IMR-90 (cell line): Measurements from ENCODE around the gene PHGDH. TPM values are rescaled to one million over a fixed set of nuclear protein-coding genes. Genes with fewer than 3 reads are reported as not detected.

Experiments used
- ATAC-seq: fragments of 200-7000 bp; cut with Tn5 transposase; 2 replicates; pipeline ENCODE4 v1.9.1; 2020; ENCODE audit warnings: low read depth, mild to moderate bottlenecking, moderate library complexity
- BruUV-seq: library from RNA; stranded (reverse); fragments of 400-500 nt; replicated peaks from 2 replicates; lab custom pipeline; 2021; lab: Mats Ljungman, UMichigan
- CTCF ChIA-PET: fragments of 300-600 bp; formaldehyde crosslinking; extraction: SDS; loops from one replicate; lab custom pipeline; 2021; ENCODE audit warnings: antibody characterized with exemption; lab: Yijun Ruan, JAX
- POLR2A ChIA-PET: fragments of 300-600 bp; sonication (Branson Sonifier 250); formaldehyde crosslinking; loops from one replicate; lab custom pipeline; 2022; ENCODE audit warnings: antibody characterized with exemption; ENCODE audit not compliant: unreplicated experiment; lab: Charles Lee
- DNase-seq: peaks from one replicate; pipeline ENCODE4 v3.0.0; 2013
- H2AFZ ChIP-seq: replicated peaks from 2 replicates; pipeline ENCODE3; 2013; ENCODE audit warnings: low read length, mild to moderate bottlenecking; ENCODE audit not compliant: poor library complexity
- H2AK5ac ChIP-seq: 2 replicates; pipeline ENCODE4 v1.6.1; 2013; ENCODE audit warnings: low read depth, low read length, inconsistent platforms
- H2AK9ac ChIP-seq: replicated peaks from 2 replicates; pipeline ENCODE3; 2013; ENCODE audit warnings: mild to moderate bottlenecking, low read depth, low read length, moderate library complexity; ENCODE audit not compliant: poor library complexity
- H2BK120ac ChIP-seq: 2 replicates; pipeline ENCODE4 v1.6.1; 2013; ENCODE audit warnings: low read depth, low read length, inconsistent platforms
- H2BK15ac ChIP-seq: 3 replicates; pipeline ENCODE4 v1.6.1; 2013; ENCODE audit warnings: low read depth, low read length, inconsistent platforms
- H2BK20ac ChIP-seq: 2 replicates; pipeline ENCODE4 v1.6.1; 2013; ENCODE audit warnings: low read depth, mild to moderate bottlenecking, inconsistent platforms, low read length, moderate library complexity
- H2BK5ac ChIP-seq: 2 replicates; pipeline ENCODE4 v1.6.1; 2013; ENCODE audit warnings: mild to moderate bottlenecking, low read depth, low read length, inconsistent platforms; ENCODE audit not compliant: poor library complexity, severe bottlenecking
- H3K14ac ChIP-seq: replicated peaks from 2 replicates; pipeline ENCODE4 v1.6.1; 2013; ENCODE audit warnings: low read depth, low read length, inconsistent platforms
- H3K18ac ChIP-seq: 2 replicates; pipeline ENCODE4 v1.6.1; 2013; ENCODE audit warnings: low read depth, low read length, control low read depth
- H3K23ac ChIP-seq: 2 replicates; pipeline ENCODE4 v1.6.1; 2013; ENCODE audit warnings: low read depth, low read length, inconsistent platforms
- H3K27ac ChIP-seq: 2 replicates; pipeline ENCODE4 v1.5.1; 2013; ENCODE audit warnings: mild to moderate bottlenecking, control low read depth, low read length; ENCODE audit not compliant: insufficient read depth
- H3K27me3 ChIP-seq: 2 replicates; pipeline ENCODE4 v1.6.1; 2013; ENCODE audit warnings: low read length; ENCODE audit not compliant: control insufficient read depth, insufficient read depth
- H3K36me3 ChIP-seq: 2 replicates; pipeline ENCODE4 v1.6.1; 2013; ENCODE audit warnings: low read length, mixed read lengths; ENCODE audit not compliant: control insufficient read depth, insufficient read depth
- H3K4ac ChIP-seq: 2 replicates; pipeline ENCODE4 v1.6.1; 2013; ENCODE audit warnings: low read depth, low read length, inconsistent platforms
- H3K4me1 ChIP-seq: 2 replicates; pipeline ENCODE4 v1.6.1; 2013; ENCODE audit warnings: low read length, mixed read lengths; ENCODE audit not compliant: control insufficient read depth, insufficient read depth
- H3K4me2 ChIP-seq: 2 replicates; pipeline ENCODE4 v1.6.1; 2013; ENCODE audit warnings: low read depth, mild to moderate bottlenecking, control low read depth, low read length, moderate library complexity
- H3K4me3 ChIP-seq: 2 replicates; pipeline ENCODE4 v1.5.1; 2013; ENCODE audit warnings: low read depth, mild to moderate bottlenecking, control low read depth, low read length, moderate library complexity; ENCODE audit not compliant: insufficient read depth
- H3K56ac ChIP-seq: 2 replicates; pipeline ENCODE4 v1.6.1; 2013; ENCODE audit warnings: low read length, inconsistent platforms; ENCODE audit not compliant: insufficient read depth; ENCODE audit errors: extremely low read depth
- H3K79me1 ChIP-seq, 2 experiments: 2 replicates each; pipeline ENCODE4 v1.6.1; 2013; ENCODE audit warnings: low read length in 2 of 2, inconsistent platforms in 1 of 2, low read depth in 1 of 2
- H3K9ac ChIP-seq: 2 replicates; pipeline ENCODE4 v1.6.1; 2013; ENCODE audit warnings: low read depth, low read length, control low read depth
- H3K9me1 ChIP-seq: 2 replicates; pipeline ENCODE4 v1.6.1; 2013; ENCODE audit warnings: low read length, inconsistent platforms; ENCODE audit not compliant: insufficient read depth
- H3K9me3 ChIP-seq: 2 replicates; pipeline ENCODE4 v1.6.1; 2013; ENCODE audit warnings: low read length; ENCODE audit not compliant: control insufficient read depth, insufficient read depth
- H4K20me1 ChIP-seq: 2 replicates; pipeline ENCODE4 v1.6.1; 2013; ENCODE audit warnings: low read length, inconsistent platforms; ENCODE audit not compliant: insufficient read depth
- H4K5ac ChIP-seq: 2 replicates; pipeline ENCODE4 v1.6.1; 2013; ENCODE audit warnings: mild to moderate bottlenecking, low read depth, low read length, control low read depth
- H4K8ac ChIP-seq, 2 experiments: 2 replicates each; pipeline ENCODE4 v1.6.1; 2013; ENCODE audit warnings: low read depth in 2 of 2, low read length in 2 of 2, control low read depth in 1 of 2, inconsistent platforms in 1 of 2
- H4K91ac ChIP-seq: 2 replicates; pipeline ENCODE4 v1.6.1; 2013; ENCODE audit warnings: low read depth, low read length, inconsistent platforms; ENCODE audit not compliant: insufficient read depth
- CEBPB ChIP-seq: IDR thresholded peaks from 2 replicates; pipeline ENCODE4 v1.6.1; 2012; ENCODE audit warnings: low read depth, low read length, improper control_type of control experiment
- NFE2L2 ChIP-seq: fragments of 150-350 bp; IDR thresholded peaks from 2 replicates; pipeline ENCODE4 v1.6.1; 2016; ENCODE audit warnings: low read depth, mild to moderate bottlenecking, low read length
- WGBS, 2 experiments: methylation state at CpG; one replicate each; pipeline versions ENCODE4 v1.1.5 to v1.1.7; 2013; ENCODE audit warnings: missing lambda C conversion rate in 2 of 2; ENCODE audit not compliant: insufficient read length in 1 of 2; ENCODE audit errors: extremely low coverage in 2 of 2; 5-methylcytosine and 5-hydroxymethylcytosine counted together
- dilution Hi-C: fragments of 300-500 bp; cut with HindIII; formaldehyde crosslinking; loops from one replicate; pipeline ENCODE4 v1.14.3; 2018; ENCODE audit warnings: low sequenced_read_pairs; ENCODE audit not compliant: unreplicated experiment
- in situ Hi-C: fragments of 300-500 bp; cut with MboI; formaldehyde crosslinking; loops from 3 replicates; pipeline ENCODE4 v1.14.3; 2019; ENCODE audit warnings: low sequenced_read_pairs, inconsistent platforms, mixed read lengths
- intact Hi-C: fragments of 100-400 bp; cut with micrococcal nuclease; formaldehyde crosslinking; loops from 2 replicates; pipeline ENCODE4 v1.10.0; 2022
- polyA plus RNA-seq, 3 experiments: library from polyadenylated mRNA; depleted of rRNA; stranded (reverse); fragments of >200 nt; gene quantifications; 2 replicates each; pipeline ENCODE4 v1.2.3, GENCODE V29; 2012; ENCODE audit warnings: low replicate concordance in 1 of 3
- total RNA-seq: library from RNA; depleted of rRNA; stranded (reverse); fragments of >200 nt; gene quantifications from 2 replicates; pipeline ENCODE4 v1.2.3, GENCODE V29; 2012
- TF ChIP-seq, protein P1 (sequence below): fragments of 150-350 bp; IDR thresholded peaks from 2 replicates; pipeline ENCODE4 v1.6.1; 2017; ENCODE audit warnings: mild to moderate bottlenecking, antibody characterized with exemption, low read length, low read depth

The PHGDH gene
- total and polyA plus RNA-seq, 2 of the 4 experiments (the other 2 are of a cell fraction): 87.9 to 331 TPM

GRCh38 chr1:119764220-119764619, 52.5 kb downstream of the PHGDH start:
- no peak overlapping the region for H4K91ac ChIP-seq
- intact Hi-C loops: loop anchor here (5.0 kb wide), 1 partner anchor 103 kb away; no protein-coding TSS in a partner anchor
- no peaks in the 10 kb centered on the region for H3K9me1 ChIP-seq
- H4K20me1 ChIP-seq: no peaks in the 10 kb centered on the region
- H4K8ac ChIP-seq: no peak overlapping the region
- H2BK5ac ChIP-seq: no peak overlapping the region
- no peak overlapping the region for H4K5ac ChIP-seq
- peaks cover 18% of the 10 kb centered on the region for H3K27me3 ChIP-seq
- no TSS peak for BruUV-seq
- no peak overlapping the region for H2AK9ac ChIP-seq
- no peak overlapping the region for H2BK120ac ChIP-seq
- POLR2A ChIA-PET: no interaction called here
- TF ChIP-seq, protein P1, sequence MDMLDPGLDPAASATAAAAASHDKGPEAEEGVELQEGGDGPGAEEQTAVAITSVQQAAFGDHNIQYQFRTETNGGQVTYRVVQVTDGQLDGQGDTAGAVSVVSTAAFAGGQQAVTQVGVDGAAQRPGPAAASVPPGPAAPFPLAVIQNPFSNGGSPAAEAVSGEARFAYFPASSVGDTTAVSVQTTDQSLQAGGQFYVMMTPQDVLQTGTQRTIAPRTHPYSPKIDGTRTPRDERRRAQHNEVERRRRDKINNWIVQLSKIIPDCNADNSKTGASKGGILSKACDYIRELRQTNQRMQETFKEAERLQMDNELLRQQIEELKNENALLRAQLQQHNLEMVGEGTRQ: no peak
- TF ChIP-seq CEBPB (no peak), NFE2L2 (no peak)
- H3K18ac ChIP-seq: no peak overlapping the region
- peaks cover 3% of the 10 kb centered on the region for H3K9me3 ChIP-seq
- no peak overlapping the region for H2BK15ac ChIP-seq
- H3K23ac ChIP-seq: no peak overlapping the region; the same call in 1 of the 2 replicates
- no peak overlapping the region for H2AFZ ChIP-seq
- no peaks in the 10 kb centered on the region for H3K36me3 ChIP-seq
- H3K4me2 ChIP-seq: no peak overlapping the region
- no peak overlapping the region for H3K4ac ChIP-seq
- H2AK5ac ChIP-seq: no peak overlapping the region
- H3K56ac ChIP-seq: no peak overlapping the region
- DNase-seq (no peak), ATAC-seq (no peak)
- H3K14ac ChIP-seq: no peak overlapping the region
- no peaks in the 10 kb centered on the region for H3K79me1 ChIP-seq
- H3K4me1 ChIP-seq: peaks cover 2% of the 10 kb centered on the region; the same call in 1 of the 2 replicates
- dilution Hi-C loops: no loop called here
- no peak overlapping the region for H3K27ac ChIP-seq
- in situ Hi-C loops: no loop called here
- H2BK20ac ChIP-seq: no peak overlapping the region
- no peak overlapping the region for H3K4me3 ChIP-seq
- CTCF ChIA-PET: no interaction called here
- 100% methylated on average over 1 of the region's 6 CpGs; no CpG with 5 or more reads in 1 of the 2 experiments for WGBS, 2 experiments
- H3K9ac ChIP-seq: no peak overlapping the region
